HPDE6-E6E7 (cell line): Measurements from ENCODE around the gene IFNA1.
"Not testable (repeated sequence)": the region's sequence is repeated elsewhere in the genome, so short reads cannot be mapped to it uniquely, and the experiment has no call there.

ENCODE experiments used
- DNase-seq: peaks from one replicate; pipeline ENCODE4 v3.0.0; 2011; ENCODE audit warnings: missing footprints; ENCODE audit errors: extremely low spot score

The IFNA1 gene

GRCh38 chr9:21440139-21440538 is at the start of gene IFNA1:
IFNA1 (plus strand) TSS chr9:21440439; CDS start chr9:21440508, 69 bp downstream.
- DNase-seq: no peak

- no peak for DNase-seq
Measured at GRCh38 chr9:21392270-21392669, 48.0 kb upstream of the IFNA1 start.

GRCh38 chr9:21395778-21396717 is 44.2 kb upstream of the IFNA1 start:
- DNase-seq: no peak

- no peak for DNase-seq
Measured at GRCh38 chr9:21398955-21399489, 41.2 kb upstream of the IFNA1 start.

- no peak for DNase-seq
Measured at GRCh38 chr9:21399956-21400355, 40.3 kb upstream of the IFNA1 start.

GRCh38 chr9:21402386-21403251 is 37.6 kb upstream of the IFNA1 start:
- no peak for DNase-seq

- no peak for DNase-seq
Measured at GRCh38 chr9:21404146-21404545, 36.1 kb upstream of the IFNA1 start.

GRCh38 chr9:21408817-21409216 is 31.4 kb upstream of the IFNA1 start, which contains the start of gene IFNA8:
IFNA8 (plus strand) TSS chr9:21409117; CDS start chr9:21409177, 60 bp downstream.
- no peak for DNase-seq

- no peak for DNase-seq
Measured at GRCh38 chr9:21412107-21412506, 28.1 kb upstream of the IFNA1 start.

GRCh38 chr9:21413151-21413550 is 27.1 kb upstream of the IFNA1 start:
- DNase-seq: no peak

GRCh38 chr9:21413624-21414023 is 26.6 kb upstream of the IFNA1 start:
- no peak for DNase-seq

GRCh38 chr9:21414220-21414940 is 25.9 kb upstream of the IFNA1 start:
- DNase-seq: no peak

GRCh38 chr9:21415493-21416267 is 24.6 kb upstream of the IFNA1 start:
- DNase-seq: no peak

- no peak for DNase-seq
Measured at GRCh38 chr9:21428235-21428634, 12.0 kb upstream of the IFNA1 start.

- no peak for DNase-seq
Measured at GRCh38 chr9:21429191-21429590, 11.0 kb upstream of the IFNA1 start.

- no peak for DNase-seq
Measured at GRCh38 chr9:21432672-21433425, 7.4 kb upstream of the IFNA1 start.

GRCh38 chr9:21434202-21435014 is 5.8 kb upstream of the IFNA1 start:
- no peak for DNase-seq

- not testable (repeated sequence) for DNase-seq
Measured at GRCh38 chr9:21435015-21435383, 5.2 kb upstream of the IFNA1 start.
